ENCODE measurements around the gene FAM180B. TPM values are rescaled to one million over a fixed set of nuclear protein-coding genes. Genes with fewer than 3 reads are reported as not detected.

The FAM180B gene
- total and polyA plus RNA-seq, 10 of the 15 experiments (the other 5 are each of a cell fraction or from before 2014, with no cell fraction given) = 0.04 to 0.34 TPM; not detected in 8

GRCh38 chr11:47552056-47552565, 34.4 kb upstream of the FAM180B start (continued):
- TF ChIP-seq IRF4 (IDR thresholded peaks at IDR 0.05; ENCODE audit: low read depth, low read length) (0 out of 2 replicates have a peak, but pooled peaks have one; percentile 9), MLLT1 (IDR thresholded peaks at IDR 0.05) (0 out of 2 replicates have a peak, but pooled peaks have one; percentile 9), RUNX3 (IDR thresholded peaks at IDR 0.05; ENCODE audit: low read length) (no peak), BCL11A (IDR thresholded peaks at IDR 0.05; ENCODE audit: low read depth, low read length) (no peak), NKRF (conservative IDR thresholded peaks at IDR 0.05) (peak; percentile 64), IKZF2 (IDR thresholded peaks at IDR 0.05) (peak in 1 of 2 experiments; percentile 11; a peak in 1 of 4 replicates), LARP7 (IDR thresholded peaks at IDR 0.05) (peak; percentile 34; the same call in 1 of the 2 replicates)

Data from GM12878 (cell line).